A172 (cell line): Measurements from ENCODE around the gene ACSS1. TPM values are rescaled to one million over a fixed set of nuclear protein-coding genes. Genes with fewer than 3 reads are reported as not detected.

ENCODE experiments used
- DNase-seq: peaks from one replicate; pipeline ENCODE4 v3.0.0-alpha.2; 2015; ENCODE audit warnings: low spot score
- total RNA-seq: library from RNA; depleted of rRNA; stranded (reverse); fragments of >200 nt; shearing (Covaris generic); gene quantifications from 2 replicates; pipeline ENCODE4 v1.2.3, GENCODE V29; 2014

The ACSS1 gene
- total RNA-seq, 1 experiment from 2014 or later = 0.10 TPM

DNA sequence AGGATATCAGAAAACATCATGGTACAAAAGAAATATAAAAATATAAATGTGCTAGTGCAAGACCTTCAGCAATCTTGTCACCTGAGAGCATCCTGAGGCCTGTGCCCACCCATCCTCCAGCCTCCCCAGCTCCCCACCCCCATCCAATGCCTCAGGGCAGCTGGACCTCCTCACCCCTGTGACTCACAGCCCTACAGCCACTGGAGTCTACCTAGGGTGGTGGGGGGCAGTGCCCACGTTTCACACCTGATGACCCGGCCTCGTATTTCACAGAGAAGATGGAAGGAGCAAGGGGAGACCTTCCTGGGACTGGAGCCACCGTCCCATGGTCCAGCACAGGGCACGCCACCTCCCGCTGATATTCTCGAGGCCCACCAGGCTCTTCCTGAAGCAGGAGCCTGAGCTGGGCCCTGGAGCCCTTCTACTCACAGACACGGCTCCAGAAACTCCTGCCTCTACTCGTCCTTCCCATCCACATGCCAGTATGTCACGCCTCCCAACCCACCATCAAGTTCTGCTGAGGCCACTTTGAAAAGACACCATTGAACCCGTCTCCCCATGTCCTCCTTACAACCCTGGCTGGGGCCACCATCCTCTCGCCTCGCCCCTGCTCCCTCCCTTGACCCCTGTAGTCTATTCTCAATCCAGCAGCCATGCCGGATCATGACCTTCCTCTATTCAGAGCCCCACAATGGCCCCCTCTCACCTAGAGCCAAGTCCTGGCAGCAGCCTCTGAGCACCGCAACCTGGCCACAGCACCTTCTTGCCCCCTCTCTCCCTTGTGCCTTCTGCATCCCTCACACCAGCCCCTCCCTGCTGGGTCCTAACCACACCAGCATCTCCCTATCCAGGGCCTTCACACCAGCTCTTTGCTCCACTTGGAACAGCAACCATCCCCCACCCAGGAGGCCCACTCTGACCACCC, 78.6 kb downstream of the ACSS1 start:
- no peak for DNase-seq

DNA sequence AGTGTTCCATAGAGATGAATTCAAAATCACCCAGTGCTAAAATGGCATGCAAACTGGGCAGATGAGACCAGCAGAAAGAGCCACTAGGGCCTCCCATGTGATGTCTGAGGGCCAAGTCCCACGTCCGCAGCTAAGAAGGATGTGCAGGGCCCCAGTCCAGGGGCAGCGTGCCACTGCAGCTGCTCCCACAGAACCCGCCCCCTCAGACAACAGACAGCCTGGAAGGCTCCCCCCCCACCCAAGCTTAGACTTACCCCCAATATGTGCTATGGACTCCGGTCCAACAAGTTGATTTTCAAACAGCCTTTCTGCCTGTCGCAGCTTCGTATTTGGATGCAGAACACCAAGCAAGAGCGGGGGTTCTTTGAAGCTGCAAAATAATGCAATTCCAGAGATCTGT, 79.4 kb downstream of the ACSS1 start:
- no peak for DNase-seq

DNA sequence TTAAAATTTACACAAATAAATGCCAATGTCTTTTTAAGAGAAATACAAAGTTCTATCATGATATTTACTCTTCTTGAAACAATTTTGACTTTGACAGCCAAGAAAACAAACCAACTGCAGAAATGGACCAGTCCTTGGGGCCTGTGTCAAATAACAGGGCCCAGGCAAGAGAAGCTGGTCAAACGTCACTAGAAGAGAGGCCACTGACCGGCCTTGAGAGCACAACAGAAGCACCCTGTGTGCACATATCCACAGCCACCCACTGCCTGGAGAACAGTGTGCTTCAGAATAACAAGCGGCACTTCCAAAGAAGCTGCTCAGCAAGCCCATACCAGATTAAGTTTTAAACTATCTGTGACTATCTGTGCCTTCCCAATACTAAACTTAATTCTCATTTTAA, 80.1 kb downstream of the ACSS1 start:
- no peak for DNase-seq

DNA sequence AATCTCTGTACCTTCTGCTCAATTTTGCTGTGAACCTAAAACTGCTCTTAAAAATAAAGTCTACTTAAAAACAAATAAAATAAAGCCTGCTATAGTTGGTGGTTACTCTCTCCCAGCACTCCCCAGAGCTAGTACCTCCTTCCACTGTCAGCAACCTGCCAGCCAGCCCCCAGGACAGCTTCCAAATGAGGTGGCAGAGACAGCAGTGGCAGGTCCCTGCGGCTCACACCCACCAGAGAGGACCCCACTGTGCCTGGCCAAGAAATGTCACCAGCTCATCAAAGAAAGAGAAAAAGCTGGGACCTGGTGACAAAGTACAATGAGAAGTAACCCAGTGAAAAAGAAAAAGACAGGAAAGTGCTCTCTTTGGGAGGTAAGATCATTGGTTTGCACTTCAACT, 80.6 kb downstream of the ACSS1 start:
- DNase-seq = no peak

DNA sequence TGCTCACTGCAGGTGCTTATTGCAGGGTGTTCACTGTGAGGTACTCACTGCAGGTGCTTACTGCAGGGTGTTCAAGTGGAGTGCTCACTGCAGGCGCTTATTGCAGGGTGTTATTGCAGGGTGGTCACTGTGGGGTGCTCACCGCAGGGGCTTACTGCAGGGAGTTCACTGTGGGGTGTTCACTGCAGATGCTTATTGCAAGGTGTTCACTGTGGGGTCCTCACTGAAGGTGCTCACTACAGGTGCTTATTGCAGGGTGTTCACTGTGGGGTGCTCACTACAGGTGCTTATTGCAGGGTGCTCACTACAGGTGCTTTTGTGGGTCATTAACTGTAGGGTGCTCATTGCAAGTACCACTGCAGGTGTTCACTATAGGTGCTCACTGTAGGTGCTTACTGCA, 85.6 kb downstream of the ACSS1 start:
- no peak for DNase-seq

DNA sequence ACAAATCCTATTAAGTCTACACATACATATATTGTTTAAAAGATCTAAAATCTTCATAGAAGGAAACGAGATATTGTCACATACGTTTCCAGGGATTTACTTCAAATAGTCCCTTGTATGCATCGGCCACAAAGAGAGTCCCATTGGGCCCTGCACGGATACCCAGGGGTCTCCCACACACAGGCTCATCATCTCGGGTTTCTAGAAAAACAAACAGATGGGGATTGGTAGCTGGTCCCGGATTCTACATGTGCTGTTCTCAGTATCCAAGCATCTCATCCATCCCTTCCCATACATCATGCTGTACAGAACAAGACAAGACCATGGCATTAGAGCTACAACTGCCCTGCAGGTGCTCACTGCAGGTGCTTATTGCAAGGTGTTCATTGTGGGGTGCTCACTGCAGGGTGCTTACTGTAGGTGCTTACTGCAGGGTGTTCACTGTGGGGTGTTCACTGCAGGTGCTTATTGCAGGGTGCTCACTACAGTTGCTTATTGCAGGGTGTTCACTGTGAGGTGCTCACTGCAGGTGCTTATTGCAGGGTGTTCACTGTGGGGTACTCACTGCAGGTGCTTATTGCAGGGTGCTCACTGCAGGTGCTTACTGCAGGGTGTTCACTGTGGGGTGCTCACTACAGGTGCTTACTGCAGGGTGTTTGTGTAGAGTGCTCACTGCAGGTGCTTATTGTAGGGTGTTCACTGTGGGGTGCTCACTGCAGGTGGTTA, 86.4 kb downstream of the ACSS1 start:
- DNase-seq = no peak

DNA sequence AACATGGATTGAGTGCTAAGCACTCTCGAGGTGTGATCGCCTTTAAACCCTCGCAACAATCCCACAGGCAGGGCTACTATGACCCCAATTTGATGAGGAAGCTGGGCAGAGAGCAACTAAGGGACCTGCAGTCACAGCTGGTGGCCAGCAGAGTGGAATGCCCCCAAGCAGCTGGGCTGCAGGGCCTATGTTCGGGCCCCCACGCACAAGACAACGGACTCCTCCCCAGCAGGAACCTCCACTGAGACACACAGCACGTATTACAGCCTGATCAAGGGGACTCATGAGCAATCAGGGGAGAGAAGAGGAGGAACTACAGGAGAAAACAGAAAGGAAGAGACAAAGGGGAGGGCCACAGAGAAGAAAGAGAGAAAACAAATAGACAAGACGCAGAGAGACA, 87.2 kb downstream of the ACSS1 start:
- DNase-seq = no peak

DNA sequence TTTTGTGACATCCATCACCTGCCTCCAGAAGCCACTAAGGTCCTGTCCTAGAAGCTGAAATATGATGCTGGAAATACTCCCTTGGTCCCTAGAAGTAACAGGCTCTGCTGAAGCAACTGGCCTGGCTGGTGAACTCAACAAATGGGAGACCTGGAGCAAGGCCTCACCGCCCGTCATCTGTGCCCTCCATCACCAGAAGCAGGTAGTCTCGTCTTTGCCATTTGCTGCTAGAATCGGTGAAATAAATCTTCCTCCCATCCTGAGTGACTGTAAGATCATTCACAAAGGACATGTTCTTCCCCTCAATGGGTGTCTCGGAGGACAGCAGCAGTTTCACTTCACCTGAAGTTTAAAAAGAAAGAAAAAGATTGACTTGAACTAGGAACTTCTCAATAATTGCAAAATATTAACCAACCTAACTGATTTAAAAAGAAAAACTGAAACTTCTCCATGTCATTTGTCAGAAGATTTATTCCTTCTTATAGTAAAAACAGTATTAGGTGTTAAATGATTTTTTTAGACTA, 87.8 kb downstream of the ACSS1 start:
- no peak for DNase-seq

DNA sequence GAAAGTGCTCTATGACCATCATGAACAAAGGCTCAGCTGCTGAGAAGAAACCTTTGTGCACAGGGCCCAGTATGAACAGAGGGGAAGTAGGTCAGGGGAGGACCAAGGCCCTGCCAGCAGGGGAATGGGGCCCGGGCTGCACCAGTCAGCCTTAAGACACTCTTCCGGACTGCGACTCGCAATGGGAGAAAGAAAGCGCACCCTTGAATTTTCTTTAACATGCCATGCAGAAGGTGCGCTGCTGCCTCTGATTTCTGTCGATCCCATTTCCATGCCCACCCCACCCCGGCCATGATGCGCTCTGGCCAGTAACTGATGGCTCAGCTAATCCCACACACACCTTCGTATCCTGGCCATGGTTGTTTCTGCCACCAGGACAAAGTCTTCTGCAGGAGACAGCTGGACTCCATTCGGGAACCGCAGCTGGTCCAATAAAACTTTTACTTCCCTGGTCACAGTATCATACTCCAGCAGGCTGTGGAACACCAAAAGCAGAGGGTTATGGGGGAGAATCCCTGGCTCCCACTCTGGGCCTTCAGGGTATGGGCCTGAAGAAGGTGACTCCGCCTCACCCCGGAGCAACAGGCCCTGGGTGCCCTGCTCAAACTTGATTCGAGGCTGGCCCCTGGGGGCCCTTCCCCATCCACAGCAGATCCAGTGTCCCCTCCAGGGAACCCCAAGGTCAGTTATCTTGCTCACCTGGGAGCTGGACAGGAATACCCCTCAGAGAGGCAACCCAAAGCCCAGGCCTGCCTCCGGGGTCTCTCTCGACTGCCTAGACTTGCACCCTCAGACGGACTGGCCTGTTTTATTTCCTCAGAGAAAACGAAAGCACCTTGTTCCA, 88.5 kb downstream of the ACSS1 start:
- no peak for DNase-seq

DNA sequence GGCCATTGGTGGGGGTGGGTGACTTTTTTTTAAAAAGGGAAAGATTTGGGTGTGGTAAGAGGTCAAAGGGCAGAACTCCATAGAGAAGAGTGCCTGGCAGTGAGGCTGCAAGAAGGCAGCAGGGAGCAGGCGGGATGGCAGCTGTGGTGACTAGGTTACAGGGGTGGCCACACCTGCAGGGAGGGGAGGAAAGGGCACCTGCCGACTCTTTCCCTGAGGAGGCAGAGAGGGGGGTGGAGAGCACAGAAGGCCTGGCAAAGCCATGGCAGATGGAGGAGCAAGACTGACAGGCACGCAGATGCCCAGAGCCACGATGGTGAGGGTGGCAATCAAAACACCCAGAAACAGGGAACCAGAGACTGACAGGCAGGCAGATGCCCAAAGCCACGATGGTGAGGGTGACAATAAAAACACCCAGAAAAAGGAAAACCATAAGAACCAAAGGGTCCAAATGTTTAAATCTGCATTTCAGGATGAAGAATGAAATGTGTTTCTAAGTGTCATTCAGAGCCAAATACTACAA, 89.6 kb downstream of the ACSS1 start:
- DNase-seq = no peak

DNA sequence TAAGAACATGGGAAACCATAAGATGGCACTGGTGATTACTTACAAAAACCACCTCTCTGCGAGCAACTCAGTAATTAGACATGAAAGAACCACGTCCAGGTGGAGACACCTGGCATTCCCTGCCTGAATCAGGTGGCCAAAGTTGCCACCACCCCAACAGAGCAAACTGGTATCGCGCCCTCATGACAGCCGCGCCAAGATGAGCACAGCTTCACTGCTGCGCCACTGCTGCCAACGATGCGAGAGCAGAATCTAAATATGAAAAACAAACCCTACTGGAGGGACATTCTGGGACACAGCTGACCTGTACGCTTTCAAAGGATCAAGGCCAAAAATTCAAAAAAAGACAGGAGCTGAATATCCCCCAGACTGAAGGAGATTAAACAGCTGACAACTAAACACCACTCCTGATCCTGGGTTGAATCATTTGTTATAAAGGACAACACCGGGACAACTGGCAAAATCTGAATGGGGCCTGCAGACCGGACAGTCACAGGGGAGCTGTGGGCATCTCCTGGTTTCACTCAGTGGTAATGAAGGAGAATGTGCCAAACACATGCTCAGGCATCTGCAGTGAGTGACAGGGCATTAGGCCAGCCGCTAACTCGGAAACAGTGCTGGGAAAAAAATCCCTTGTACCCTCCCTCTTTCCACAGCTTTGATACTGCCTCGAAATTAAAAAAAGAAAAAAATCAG, 91.5 kb downstream of the ACSS1 start:
- no peak for DNase-seq

DNA sequence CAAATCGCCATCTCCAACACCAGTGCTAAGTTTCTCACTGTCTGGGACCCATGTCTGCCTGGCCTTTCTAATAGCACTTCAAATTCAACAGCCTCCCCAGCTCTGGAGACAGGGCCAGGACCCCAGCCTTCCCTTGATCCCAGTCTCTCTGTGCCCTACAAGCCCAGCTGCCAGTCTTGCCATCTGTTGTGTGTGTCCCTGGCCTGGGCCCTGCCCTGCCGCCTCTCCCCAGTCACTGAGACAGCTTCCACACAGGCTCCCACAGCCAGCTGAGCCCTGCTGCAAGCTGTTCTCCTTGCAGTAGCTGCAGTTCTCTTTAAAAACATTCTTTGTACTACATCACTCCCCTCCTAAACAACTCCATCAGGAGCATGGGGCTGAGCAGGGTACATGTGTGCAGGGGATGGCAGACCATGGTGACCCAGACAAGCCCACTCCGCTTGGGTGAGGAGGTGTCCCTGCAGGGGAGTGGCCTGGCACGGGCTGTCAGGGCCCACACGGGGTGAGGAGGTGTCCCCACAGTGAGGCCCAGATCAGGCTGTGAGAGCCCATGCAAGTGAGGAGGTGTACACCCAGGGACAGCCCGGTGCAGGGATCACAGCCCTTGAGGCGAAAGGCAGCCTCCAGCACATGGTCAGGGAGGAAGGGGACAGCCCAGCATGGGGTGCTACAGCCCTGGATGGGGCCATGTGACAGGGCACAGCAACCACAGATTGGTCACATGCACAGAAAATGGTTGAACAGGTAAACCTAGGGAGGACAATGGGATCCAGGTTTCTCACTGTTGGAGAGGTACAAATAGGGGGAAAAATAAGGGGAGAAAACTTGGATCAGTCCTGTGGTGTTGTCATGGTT, 92.6 kb downstream of the ACSS1 start:
- DNase-seq = no peak

DNA sequence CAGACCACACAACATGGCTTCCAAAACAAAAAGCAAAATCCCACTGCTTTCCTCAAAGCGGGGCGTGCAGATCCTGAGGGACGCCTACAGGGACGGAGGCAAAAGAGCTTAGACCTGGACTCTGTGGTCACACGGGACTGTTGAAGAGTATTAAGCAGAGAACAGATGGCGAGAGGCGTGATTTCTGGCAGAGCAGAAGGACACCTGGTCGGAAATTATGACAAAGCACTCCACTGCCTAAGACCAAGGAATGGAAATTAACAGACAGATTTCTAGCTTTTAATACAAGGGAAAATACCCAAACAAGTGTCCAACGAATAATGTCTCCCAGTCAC, 93.5 kb downstream of the ACSS1 start:
- no peak for DNase-seq

DNA sequence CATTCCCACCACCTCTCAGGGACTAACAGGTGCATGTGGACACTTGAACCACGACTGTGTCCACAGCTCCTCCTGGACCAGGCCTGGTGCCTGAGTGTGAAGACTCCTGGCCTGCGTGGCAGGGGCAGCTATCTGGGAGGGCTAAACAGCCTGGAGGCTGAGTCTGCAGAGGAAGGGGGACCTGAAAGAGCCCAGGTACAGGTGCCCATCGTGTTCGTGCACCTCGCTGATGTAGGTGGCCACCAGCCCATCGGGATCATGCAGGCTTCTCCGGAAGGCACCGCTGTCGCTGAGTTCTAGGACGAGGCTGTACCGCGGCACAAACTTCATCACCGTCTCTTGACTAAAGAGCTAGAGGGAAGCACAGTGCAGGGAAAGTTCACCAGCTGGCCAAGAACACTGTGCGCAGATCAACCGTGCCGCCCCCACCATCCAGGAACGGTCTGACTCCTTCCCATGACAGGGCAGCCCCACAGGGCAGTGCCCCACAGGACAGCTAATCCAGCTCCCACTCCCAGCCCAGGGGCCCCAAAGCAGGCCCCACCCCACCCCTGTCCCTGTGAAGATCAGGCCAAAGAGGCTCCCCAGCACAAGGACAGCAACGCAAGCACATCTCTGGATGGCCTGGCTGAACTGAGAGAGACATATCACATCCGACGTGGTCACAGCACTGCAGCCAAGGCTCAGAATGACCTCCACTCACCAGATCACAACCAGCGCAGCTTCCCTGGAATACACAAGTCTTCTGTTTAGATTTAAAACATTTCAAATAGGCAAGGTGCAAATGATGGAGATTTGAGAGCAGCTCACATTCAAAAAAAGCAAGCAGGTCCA, 94.0 kb downstream of the ACSS1 start:
- no peak for DNase-seq

DNA sequence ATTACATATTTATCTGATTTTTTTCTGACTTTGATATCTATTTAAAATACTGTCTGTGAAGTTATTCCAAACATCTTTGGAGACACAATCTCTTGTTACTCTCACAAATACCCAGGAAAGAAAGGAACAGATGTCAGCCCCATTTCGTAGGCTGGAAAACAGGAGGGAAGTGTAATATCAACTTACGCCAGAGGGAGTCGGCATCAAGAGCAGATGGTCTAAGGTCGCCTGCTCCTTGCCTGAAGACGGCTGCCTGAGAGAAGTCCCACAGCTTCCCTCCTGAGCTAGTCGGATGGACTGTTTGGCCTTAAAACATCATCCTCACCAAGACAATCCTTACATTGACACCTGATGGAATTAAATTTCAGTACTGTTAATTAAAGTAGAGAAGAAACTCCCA, 95.4 kb downstream of the ACSS1 start:
- no peak for DNase-seq

DNA sequence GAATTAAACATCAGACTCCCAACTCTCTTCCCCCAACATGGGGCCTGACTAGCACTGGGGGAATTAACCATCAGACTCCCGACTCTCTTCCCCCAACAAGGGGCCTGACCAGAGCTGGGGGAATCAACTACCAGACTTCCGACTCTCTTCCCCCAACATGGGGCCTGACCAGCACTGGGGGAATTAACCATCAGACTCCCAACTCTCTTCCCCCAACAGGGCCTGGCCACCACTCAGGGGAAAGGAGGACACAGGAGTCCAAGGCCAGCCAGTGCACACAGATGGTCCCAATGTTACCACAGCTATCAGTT, 95.8 kb downstream of the ACSS1 start:
- DNase-seq = no peak

DNA sequence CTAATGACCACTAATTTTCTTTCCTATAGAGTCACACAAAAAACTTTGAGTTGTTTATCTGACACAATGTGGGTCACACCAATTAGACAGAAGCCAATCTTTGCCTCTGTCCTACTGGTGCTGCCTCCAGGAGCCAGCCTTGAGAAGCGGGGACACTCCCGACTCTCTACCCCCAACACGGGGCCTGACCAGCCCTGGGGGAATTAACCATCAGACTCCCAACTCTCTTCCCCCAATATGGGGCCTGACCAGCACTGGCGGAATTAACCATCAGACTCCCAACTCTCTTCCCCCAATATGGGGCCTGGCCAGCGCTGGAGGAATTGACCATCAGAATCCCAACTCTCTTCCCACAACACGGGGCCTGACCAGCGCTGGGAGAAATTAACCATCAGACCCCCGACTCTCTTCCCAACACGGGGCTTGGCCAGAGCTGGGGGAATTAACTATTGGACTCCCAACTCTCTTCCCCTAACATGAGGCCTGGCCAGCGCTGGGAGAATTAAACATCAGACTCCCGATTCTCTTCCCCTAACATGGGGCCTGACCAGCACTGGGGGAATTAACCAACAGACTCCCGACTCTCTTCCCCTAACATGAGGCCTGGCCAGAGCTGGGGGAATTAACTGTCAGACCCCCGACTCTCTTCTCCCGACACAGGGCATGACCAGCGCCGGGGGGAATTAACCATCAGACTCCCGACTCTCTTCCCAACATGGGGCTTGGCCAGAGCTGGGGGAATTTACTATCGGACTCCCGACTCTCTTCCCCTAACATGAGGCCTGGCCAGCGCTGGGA, 96.4 kb downstream of the ACSS1 start:
- DNase-seq = no peak

DNA sequence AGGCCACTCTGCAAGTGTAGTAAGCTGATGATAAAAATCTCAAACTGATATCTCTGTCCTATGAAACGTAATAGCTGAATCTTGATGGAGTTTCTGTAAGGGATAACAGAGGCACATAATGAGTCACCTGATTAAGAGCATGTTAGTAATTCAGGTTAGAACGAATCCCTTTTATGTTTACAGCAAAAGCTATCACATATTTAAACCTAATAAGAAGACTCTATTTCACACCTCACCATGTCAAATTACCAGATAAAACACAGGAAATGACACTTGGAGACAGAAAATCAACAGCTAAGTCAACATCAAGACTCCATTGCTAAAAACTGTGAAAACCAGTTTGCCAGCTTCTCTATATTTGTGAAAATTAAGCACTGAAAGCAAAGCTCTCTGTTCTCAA, 97.1 kb downstream of the ACSS1 start:
- no peak for DNase-seq

DNA sequence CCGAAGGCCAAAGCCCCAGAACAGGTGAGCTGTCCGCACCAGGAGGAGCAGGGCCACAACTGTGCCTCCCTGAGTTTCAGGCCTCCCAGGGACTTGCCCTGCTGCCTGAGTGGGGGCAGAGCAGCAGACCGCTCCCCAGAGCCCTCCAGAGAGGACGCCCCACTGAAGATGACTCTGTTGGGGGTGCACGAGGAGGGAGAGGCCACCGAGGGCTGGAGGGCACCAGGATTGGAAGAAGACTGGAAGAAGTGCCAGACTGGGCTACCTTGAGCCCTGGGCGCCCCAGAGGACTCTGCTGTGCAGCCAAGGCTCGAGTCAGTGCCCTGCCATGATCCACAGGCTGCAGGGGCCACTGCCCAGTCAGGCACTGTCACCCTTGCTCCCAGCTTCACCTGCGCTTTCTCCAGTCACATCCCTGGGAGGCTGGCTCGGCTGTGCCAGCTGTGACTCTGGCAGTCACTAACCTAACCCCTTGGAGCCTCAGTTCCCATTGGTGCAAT, 97.6 kb downstream of the ACSS1 start:
- DNase-seq = no peak
